Neural progenitor cell (in vitro differentiated cells): ENCODE results near the gene TLE4. TPM values are rescaled to one million over a fixed set of nuclear protein-coding genes. Genes with fewer than 3 reads are reported as not detected.

ENCODE experiments used
- DNase-seq: peaks from one replicate; pipeline ENCODE4 v3.0.0-alpha.2; 2016; ENCODE audit warnings: low spot score
- H2AFZ ChIP-seq: fragments of 200-600 bp; sonication (generic); replicated peaks from 2 replicates; pipeline ENCODE4 v1.6.1; 2016; ENCODE audit warnings: antibody characterized with exemption
- H3F3A ChIP-seq: fragments of 200-600 bp; sonication (generic); 2 replicates; pipeline ENCODE4 v1.6.1; 2016; ENCODE audit warnings: antibody characterized with exemption, low read depth
- H3K27ac ChIP-seq: fragments of 200-600 bp; sonication (generic); 2 replicates; pipeline ENCODE4 v1.5.1; 2016; ENCODE audit warnings: mild to moderate bottlenecking
- H3K27me3 ChIP-seq: fragments of 200-600 bp; sonication (generic); 2 replicates; pipeline ENCODE4 v1.6.1; 2016; ENCODE audit warnings: mild to moderate bottlenecking, moderate library complexity
- H3K36me3 ChIP-seq: fragments of 200-600 bp; sonication (generic); 2 replicates; pipeline ENCODE4 v1.5.1; 2016
- H3K4me1 ChIP-seq: fragments of 200-600 bp; sonication (generic); 2 replicates; pipeline ENCODE4 v1.6.1; 2016; ENCODE audit warnings: mixed run types
- H3K4me2 ChIP-seq: fragments of 200-600 bp; sonication (generic); 2 replicates; pipeline ENCODE4 v1.6.1; 2016
- H3K4me3 ChIP-seq: fragments of 200-600 bp; sonication (generic); 2 replicates; pipeline ENCODE4 v1.5.1; 2016
- H3K79me2 ChIP-seq: fragments of 200-600 bp; sonication (generic); 2 replicates; pipeline ENCODE4 v1.6.1; 2016; ENCODE audit warnings: low read depth
- H3K9ac ChIP-seq: fragments of 200-600 bp; sonication (generic); 2 replicates; pipeline ENCODE4 v1.6.1; 2016
- H3K9me3 ChIP-seq: fragments of 200-600 bp; sonication (generic); 2 replicates; pipeline ENCODE4 v1.5.1; 2016; ENCODE audit warnings: low read depth
- H4K20me1 ChIP-seq: fragments of 200-600 bp; sonication (generic); 2 replicates; pipeline ENCODE4 v1.6.1; 2016; ENCODE audit warnings: low read depth
- H3K27ac Mint-ChIP-seq: 3 replicates; pipeline ENCODE4 v1.8.0; 2021; ENCODE audit warnings: mixed read lengths
- H3K27me3 Mint-ChIP-seq: 2 replicates; pipeline ENCODE4 v1.8.0; 2022; ENCODE audit warnings: low read depth, mild to moderate bottlenecking, inconsistent platforms, moderate library complexity, mixed read lengths; ENCODE audit not compliant: insufficient read depth
- H3K36me3 Mint-ChIP-seq: 3 replicates; pipeline ENCODE4 v1.8.0; 2021; ENCODE audit warnings: mixed read lengths
- H3K4me1 Mint-ChIP-seq: 3 replicates; pipeline ENCODE4 v1.8.0; 2021; ENCODE audit warnings: mixed read lengths
- H3K4me3 Mint-ChIP-seq: 3 replicates; pipeline ENCODE4 v1.8.0; 2021; ENCODE audit warnings: mild to moderate bottlenecking, moderate library complexity, mixed read lengths
- H3K9me3 Mint-ChIP-seq: 3 replicates; pipeline ENCODE4 v1.8.0; 2020; ENCODE audit warnings: mixed read lengths
- EZH2 ChIP-seq: fragments of 200-600 bp; sonication (generic); IDR thresholded peaks from 2 replicates; pipeline ENCODE4 v1.6.1; 2017; ENCODE audit warnings: antibody characterized with exemption, mild to moderate bottlenecking, moderate library complexity
- EZH2phosphoT487 ChIP-seq: fragments of 200-600 bp; sonication (generic); IDR thresholded peaks from 2 replicates; pipeline ENCODE4 v1.6.1; 2017; ENCODE audit warnings: antibody characterized with exemption
- total RNA-seq: library from RNA; depleted of rRNA; stranded (reverse); fragments of >200 nt; gene quantifications from 2 replicates; pipeline ENCODE4 v1.2.3, GENCODE V29; 2015; ENCODE audit warnings: low replicate concordance
- TF ChIP-seq, protein P1 (sequence below): fragments of 200-600 bp; sonication (generic); IDR thresholded peaks from 2 replicates; pipeline ENCODE4 v1.5.1; 2017; ENCODE audit warnings: antibody characterized with exemption, mild to moderate bottlenecking

The TLE4 gene
- total RNA-seq, 1 donor from 2014 or later: 265 TPM

GRCh38 chr9:79701651-79702050 is 129.9 kb downstream of the TLE4 start:
- Histone ChIP-seq H3K9me3 (no peaks in the 10 kb centered on the region), H3K4me1 (peaks cover 58% of the 10 kb centered on the region), H3K9ac (no peak overlapping the region), H3K4me2 (no peak overlapping the region), H3K27me3 (no peaks in the 10 kb centered on the region), H4K20me1 (peaks cover 97% of the 10 kb centered on the region), H3K36me3 (peaks cover 21% of the 10 kb centered on the region), H3K79me2 (peaks cover 98% of the 10 kb centered on the region), H3K4me3 (no peak overlapping the region), H3K27ac (no peak overlapping the region), H2AFZ (no peak overlapping the region), H3F3A (peaks cover 17% of the 10 kb centered on the region)
- Mint-ChIP-seq H3K9me3 (no peaks in the 10 kb centered on the region), H3K27ac (no peak overlapping the region), H3K27me3 (peaks cover 4% of the 10 kb centered on the region), H3K4me1 (peaks cover 32% of the 10 kb centered on the region), H3K4me3 (no peak overlapping the region), H3K36me3 (peaks cover 62% of the 10 kb centered on the region)
- DNase-seq: no peak
- no peak for TF ChIP-seq EZH2

DNA sequence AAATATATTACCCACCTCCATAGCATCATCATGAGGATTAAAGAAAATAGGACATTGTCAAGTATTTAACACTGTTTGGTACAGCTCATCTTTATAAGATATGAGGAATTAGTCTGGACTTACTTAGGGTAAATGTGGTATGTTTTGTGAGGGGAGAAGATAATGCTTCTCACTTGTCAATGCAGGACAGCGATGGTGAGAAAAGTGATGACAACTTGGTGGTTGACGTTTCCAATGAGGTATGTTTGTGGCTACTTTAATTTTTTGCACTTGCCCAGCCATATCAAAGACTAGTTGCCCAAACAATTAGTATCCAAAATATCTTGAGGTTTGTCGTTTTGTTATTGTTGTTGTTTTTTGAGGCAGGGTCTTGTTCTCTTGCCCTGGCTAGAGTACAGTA is 133.9 kb downstream of the TLE4 start:
- Mint-ChIP-seq H3K9me3 (no peaks in the 10 kb centered on the region), H3K4me3 (no peak overlapping the region), H3K27me3 (peaks cover 4% of the 10 kb centered on the region), H3K4me1 (peaks cover 16% of the 10 kb centered on the region), H3K27ac (no peak overlapping the region), H3K36me3 (peaks cover 62% of the 10 kb centered on the region)
- H3K4me2 ChIP-seq: no peak overlapping the region
- peaks cover 83% of the 10 kb centered on the region for H3K79me2 ChIP-seq
- H3K36me3 ChIP-seq: peaks cover 52% of the 10 kb centered on the region
- H3K27me3 ChIP-seq: no peaks in the 10 kb centered on the region
- H3K4me3 ChIP-seq: no peak overlapping the region
- no peak overlapping the region for H3K27ac ChIP-seq
- no peaks in the 10 kb centered on the region for H3K9me3 ChIP-seq
- no peak overlapping the region for H3K9ac ChIP-seq
- TF ChIP-seq EZH2: no peak
- no peak for DNase-seq
- H3F3A ChIP-seq: peaks cover 17% of the 10 kb centered on the region
- H2AFZ ChIP-seq: no peak overlapping the region
- H3K4me1 ChIP-seq: peaks cover 26% of the 10 kb centered on the region
- H4K20me1 ChIP-seq: peaks cover 75% of the 10 kb centered on the region

DNA sequence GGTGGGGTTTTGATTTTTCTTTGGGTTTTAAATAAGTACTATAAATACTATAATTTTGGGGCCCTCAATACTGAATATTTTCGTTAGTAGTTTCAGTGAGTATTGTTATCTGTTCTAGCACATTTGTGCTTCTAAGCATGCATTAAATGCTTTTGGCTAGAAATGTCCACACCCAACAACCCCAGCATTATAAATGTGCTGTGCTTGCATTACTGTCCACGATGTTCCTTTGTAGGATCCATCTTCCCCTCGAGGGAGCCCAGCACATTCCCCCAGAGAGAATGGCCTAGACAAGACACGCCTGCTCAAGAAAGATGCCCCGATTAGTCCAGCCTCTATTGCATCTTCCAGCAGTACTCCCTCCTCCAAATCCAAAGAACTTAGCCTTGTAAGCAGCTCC is 134.7 kb downstream of the TLE4 start:
- H3F3A ChIP-seq: peaks cover 17% of the 10 kb centered on the region
- TF ChIP-seq, protein P1, sequence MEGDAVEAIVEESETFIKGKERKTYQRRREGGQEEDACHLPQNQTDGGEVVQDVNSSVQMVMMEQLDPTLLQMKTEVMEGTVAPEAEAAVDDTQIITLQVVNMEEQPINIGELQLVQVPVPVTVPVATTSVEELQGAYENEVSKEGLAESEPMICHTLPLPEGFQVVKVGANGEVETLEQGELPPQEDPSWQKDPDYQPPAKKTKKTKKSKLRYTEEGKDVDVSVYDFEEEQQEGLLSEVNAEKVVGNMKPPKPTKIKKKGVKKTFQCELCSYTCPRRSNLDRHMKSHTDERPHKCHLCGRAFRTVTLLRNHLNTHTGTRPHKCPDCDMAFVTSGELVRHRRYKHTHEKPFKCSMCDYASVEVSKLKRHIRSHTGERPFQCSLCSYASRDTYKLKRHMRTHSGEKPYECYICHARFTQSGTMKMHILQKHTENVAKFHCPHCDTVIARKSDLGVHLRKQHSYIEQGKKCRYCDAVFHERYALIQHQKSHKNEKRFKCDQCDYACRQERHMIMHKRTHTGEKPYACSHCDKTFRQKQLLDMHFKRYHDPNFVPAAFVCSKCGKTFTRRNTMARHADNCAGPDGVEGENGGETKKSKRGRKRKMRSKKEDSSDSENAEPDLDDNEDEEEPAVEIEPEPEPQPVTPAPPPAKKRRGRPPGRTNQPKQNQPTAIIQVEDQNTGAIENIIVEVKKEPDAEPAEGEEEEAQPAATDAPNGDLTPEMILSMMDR: no peak
- TF ChIP-seq EZH2: no peak
- TF ChIP-seq EZH2phosphoT487: no peak
- DNase-seq: no peak
- H3K9me3 ChIP-seq: no peaks in the 10 kb centered on the region
- H3K27ac ChIP-seq: no peak overlapping the region
- H3K4me1 ChIP-seq: peaks cover 21% of the 10 kb centered on the region
- H3K9me3 Mint-ChIP-seq: no peaks in the 10 kb centered on the region
- H3K27ac Mint-ChIP-seq: no peak overlapping the region
- H3K79me2 ChIP-seq: peaks cover 81% of the 10 kb centered on the region
- H3K4me2 ChIP-seq: no peak overlapping the region
- no peak overlapping the region for H2AFZ ChIP-seq
- H3K4me3 Mint-ChIP-seq: no peak overlapping the region
- no peak overlapping the region for H3K9ac ChIP-seq
- peaks cover 4% of the 10 kb centered on the region for H3K27me3 Mint-ChIP-seq
- peaks cover 59% of the 10 kb centered on the region for H3K36me3 ChIP-seq
- no peaks in the 10 kb centered on the region for H3K27me3 ChIP-seq
- H4K20me1 ChIP-seq: peaks cover 75% of the 10 kb centered on the region
- H3K4me1 Mint-ChIP-seq: peaks cover 14% of the 10 kb centered on the region
- H3K36me3 Mint-ChIP-seq: peaks cover 65% of the 10 kb centered on the region
- H3K4me3 ChIP-seq: no peak overlapping the region

- H3K27me3 Mint-ChIP-seq: peaks cover 2% of the 10 kb centered on the region
- no peak overlapping the region for H3K9ac ChIP-seq
- H4K20me1 ChIP-seq: peaks cover 73% of the 10 kb centered on the region
- H3K36me3 Mint-ChIP-seq: peaks cover 66% of the 10 kb centered on the region
- no peak for DNase-seq
- H3K9me3 ChIP-seq: no peaks in the 10 kb centered on the region
- H3K4me1 ChIP-seq: peaks cover 14% of the 10 kb centered on the region
- peaks cover 6% of the 10 kb centered on the region for H3K4me1 Mint-ChIP-seq
- H3K36me3 ChIP-seq: peaks cover 69% of the 10 kb centered on the region
- H3K79me2 ChIP-seq: peaks cover 81% of the 10 kb centered on the region
- TF ChIP-seq, protein P1: no peak
- no peak for TF ChIP-seq EZH2phosphoT487
- no peak for TF ChIP-seq EZH2
- H2AFZ ChIP-seq: no peak overlapping the region
- peaks cover 17% of the 10 kb centered on the region for H3F3A ChIP-seq
- no peaks in the 10 kb centered on the region for H3K27me3 ChIP-seq
- H3K4me2 ChIP-seq: no peak overlapping the region
- no peak overlapping the region for H3K27ac Mint-ChIP-seq
- no peak overlapping the region for H3K4me3 Mint-ChIP-seq
- H3K27ac ChIP-seq: no peak overlapping the region
- H3K4me3 ChIP-seq: no peak overlapping the region
- H3K9me3 Mint-ChIP-seq: no peaks in the 10 kb centered on the region
Measured at GRCh38 chr9:79707589-79707988, 135.8 kb downstream of the TLE4 start.
